Neutrophil (primary cell): ENCODE measurements around the gene PLEKHA7.

Source experiments
- H3K27ac ChIP-seq: fragments of 200-600 bp; sonication (generic); 2 replicates; pipeline ENCODE4 v1.5.1; 2016; ENCODE audit warnings: mild to moderate bottlenecking, moderate library complexity
- H3K27me3 ChIP-seq: fragments of 200-600 bp; sonication (generic); 2 replicates; pipeline ENCODE4 v1.6.0; 2016; ENCODE audit warnings: mild to moderate bottlenecking
- H3K36me3 ChIP-seq: fragments of 200-600 bp; sonication (generic); 2 replicates; pipeline ENCODE4 v1.5.1; 2017
- H3K4me1 ChIP-seq, 2 experiments: fragments of 200-600 bp in 1 of 2; sonication (generic) in 1 of 2; 1 replicate in 1 of 2; 2 replicates in 1 of 2; pipeline versions ENCODE4 v1.5.1 to v1.6.1; 2013 to 2016; ENCODE audit warnings: low read depth in 1 of 2, low read length in 1 of 2, mild to moderate bottlenecking in 1 of 2, moderate library complexity in 1 of 2; ENCODE audit not compliant: control insufficient read depth in 1 of 2, insufficient read depth in 1 of 2
- H3K4me3 ChIP-seq, 2 experiments: fragments of 200-600 bp in 1 of 2; sonication (generic) in 1 of 2; 1 replicate in 1 of 2; 2 replicates in 1 of 2; pipeline ENCODE4 v1.5.1; 2013 to 2016; ENCODE audit warnings: low read depth in 1 of 2, low read length in 1 of 2, mild to moderate bottlenecking in 1 of 2, moderate library complexity in 1 of 2
- H3K9me3 ChIP-seq: fragments of 200-600 bp; sonication (generic); 2 replicates; pipeline ENCODE4 v1.5.1; 2016
- TF ChIP-seq, protein P1 (sequence below): fragments of 200-600 bp; sonication (generic); IDR thresholded peaks from 2 replicates; pipeline ENCODE4 v1.5.1; 2016; ENCODE audit warnings: antibody characterized with exemption

Gene PLEKHA7

DNA sequence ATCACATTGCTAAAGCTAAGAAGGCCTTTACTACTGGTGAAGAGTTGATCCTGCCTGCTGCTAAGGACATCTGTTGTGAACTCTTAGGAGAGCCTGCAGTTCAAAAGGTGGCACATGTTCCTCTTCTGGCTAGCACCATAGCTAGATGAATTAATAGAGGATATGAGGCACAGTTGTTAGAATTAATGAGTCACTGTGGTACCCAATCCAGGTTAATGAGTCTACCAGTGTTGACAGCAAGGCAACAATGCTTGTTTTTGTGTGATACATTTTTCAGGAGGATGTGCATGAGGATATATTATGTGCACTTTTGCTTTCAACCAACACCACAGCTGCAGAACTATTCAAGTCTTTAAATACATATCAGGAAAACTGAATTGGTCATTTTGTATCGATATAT lies 263.8 kb downstream of the PLEKHA7 start:
- Histone ChIP-seq H3K36me3 (peaks cover 98% of the 10 kb centered on the region), H3K9me3 (no peaks in the 10 kb centered on the region), H3K27me3 (no peaks in the 10 kb centered on the region), H3K4me3 (no peak overlapping the region), H3K4me1 (no peaks in the 10 kb centered on the region), H3K27ac (no peak overlapping the region)
- TF ChIP-seq, protein P1, sequence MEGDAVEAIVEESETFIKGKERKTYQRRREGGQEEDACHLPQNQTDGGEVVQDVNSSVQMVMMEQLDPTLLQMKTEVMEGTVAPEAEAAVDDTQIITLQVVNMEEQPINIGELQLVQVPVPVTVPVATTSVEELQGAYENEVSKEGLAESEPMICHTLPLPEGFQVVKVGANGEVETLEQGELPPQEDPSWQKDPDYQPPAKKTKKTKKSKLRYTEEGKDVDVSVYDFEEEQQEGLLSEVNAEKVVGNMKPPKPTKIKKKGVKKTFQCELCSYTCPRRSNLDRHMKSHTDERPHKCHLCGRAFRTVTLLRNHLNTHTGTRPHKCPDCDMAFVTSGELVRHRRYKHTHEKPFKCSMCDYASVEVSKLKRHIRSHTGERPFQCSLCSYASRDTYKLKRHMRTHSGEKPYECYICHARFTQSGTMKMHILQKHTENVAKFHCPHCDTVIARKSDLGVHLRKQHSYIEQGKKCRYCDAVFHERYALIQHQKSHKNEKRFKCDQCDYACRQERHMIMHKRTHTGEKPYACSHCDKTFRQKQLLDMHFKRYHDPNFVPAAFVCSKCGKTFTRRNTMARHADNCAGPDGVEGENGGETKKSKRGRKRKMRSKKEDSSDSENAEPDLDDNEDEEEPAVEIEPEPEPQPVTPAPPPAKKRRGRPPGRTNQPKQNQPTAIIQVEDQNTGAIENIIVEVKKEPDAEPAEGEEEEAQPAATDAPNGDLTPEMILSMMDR = no peak

DNA sequence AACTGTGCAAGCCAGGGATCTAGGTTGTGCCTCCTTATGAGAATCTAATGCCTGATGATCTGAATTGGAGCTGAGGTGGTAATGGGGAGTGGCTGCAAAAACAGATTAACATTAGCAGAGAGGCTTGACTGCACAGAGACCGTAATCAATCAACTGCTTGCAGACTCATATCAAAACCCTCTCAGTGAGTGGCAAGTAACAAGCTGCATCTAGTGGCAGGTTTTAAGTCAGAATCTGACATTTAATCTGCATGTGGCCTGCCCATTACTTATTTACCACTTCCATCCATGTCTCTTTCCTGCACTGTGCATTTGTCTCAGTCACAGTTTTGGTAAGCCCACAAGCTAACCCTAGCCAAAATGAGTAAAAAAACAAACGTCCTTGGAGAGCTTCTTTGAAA lies 264.5 kb downstream of the PLEKHA7 start:
- Histone ChIP-seq H3K9me3 (no peaks in the 10 kb centered on the region), H3K4me1 (no peaks in the 10 kb centered on the region), H3K36me3 (peaks cover 98% of the 10 kb centered on the region), H3K27ac (no peak overlapping the region), H3K4me3 (no peak overlapping the region), H3K27me3 (no peaks in the 10 kb centered on the region)
- TF ChIP-seq, protein P1 = no peak

DNA sequence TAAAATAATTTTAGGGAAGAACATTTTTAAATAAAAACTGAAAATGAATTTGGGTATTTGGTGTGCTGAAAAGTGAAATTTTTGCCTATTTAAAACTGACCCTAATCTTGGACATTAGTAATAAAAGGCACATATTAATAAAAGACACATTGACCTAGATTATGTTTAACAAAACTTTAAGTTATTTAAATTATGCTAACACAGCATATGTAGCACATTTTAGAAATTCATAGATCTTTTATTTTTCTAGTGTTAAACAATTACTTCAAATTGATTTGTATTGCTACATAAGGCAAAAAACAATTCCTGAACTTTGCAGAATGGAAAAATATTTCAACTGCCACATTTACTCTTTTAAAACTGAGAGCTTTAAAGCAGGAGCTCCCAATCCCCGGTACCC lies 265.1 kb downstream of the PLEKHA7 start:
- Histone ChIP-seq H3K9me3 (no peaks in the 10 kb centered on the region), H3K27me3 (no peaks in the 10 kb centered on the region), H3K4me1 (no peaks in the 10 kb centered on the region), H3K27ac (no peak overlapping the region), H3K4me3 (no peak overlapping the region), H3K36me3 (peaks cover 99% of the 10 kb centered on the region)
- TF ChIP-seq, protein P1 = no peak

DNA sequence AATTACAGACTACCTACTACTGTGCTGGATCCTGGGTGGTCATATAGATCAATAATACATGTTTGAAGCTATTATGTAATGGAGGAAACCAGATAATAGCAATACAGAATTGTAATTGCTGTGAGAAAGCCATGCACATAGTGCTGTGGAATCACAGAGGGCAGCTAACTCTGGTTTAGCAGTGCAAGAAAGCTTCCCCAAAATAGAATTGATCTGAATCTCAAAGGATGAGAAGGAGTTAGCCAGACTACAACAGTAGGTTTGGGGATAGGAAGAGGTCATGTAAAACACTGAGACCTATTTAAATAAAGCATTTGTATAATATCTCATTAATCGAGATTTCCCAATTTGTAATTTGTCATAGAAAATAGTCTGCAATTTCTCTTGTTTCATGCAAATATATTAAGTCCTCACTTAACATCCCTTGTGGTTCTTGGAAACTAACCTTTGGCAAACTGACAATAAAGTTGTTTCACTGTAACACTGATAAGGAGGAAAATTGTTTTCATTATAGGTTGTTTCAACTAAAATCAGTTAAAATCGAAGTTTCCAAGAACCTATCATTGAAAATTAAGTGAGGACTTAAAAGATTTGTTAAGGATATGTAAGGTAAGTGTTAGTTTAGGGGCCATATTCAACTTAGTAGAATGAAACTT lies 268.1 kb downstream of the PLEKHA7 start:
- H3K27ac ChIP-seq = no peak overlapping the region
- H3K4me1 ChIP-seq = peaks cover 0 to 6% of the 10 kb centered on the region in 2 experiments
- TF ChIP-seq, protein P1 = no peak
- peaks cover 80% of the 10 kb centered on the region for H3K36me3 ChIP-seq
- no peaks in the 10 kb centered on the region for H3K9me3 ChIP-seq
- no peak overlapping the region for H3K4me3 ChIP-seq
- H3K27me3 ChIP-seq = no peaks in the 10 kb centered on the region

DNA sequence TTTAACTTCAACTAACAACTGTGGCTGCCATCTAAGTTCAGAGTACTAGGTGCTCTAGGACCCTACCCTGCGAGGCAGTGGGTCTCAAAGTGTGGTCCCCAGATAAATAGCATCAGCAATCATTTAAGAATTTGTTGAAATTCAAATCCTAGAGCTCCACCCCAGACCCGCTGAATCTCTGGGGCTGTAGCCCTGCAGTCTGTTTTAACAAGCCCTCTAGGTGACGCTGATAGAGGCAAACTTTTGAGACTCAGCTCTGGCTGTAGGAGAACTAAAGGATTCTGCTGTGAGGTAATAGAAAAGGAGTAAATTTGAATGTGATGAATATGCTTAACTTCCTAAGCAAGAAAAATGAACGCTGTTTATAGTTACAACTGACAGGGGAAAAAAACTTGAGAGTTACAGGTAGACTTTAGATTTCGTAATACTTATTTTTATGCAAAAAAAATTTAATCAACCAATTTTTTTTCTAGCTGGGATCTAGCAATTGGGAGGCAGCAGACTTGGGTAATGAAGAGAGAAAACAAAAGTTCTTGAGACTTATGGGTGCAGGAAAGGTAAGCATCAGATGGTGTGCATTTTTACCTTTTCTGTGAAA lies 270.0 kb downstream of the PLEKHA7 start:
- TF ChIP-seq, protein P1 = no peak
- peaks cover 8 to 15% of the 10 kb centered on the region in 2 experiments for H3K4me1 ChIP-seq

More for the DNA sequence above, 270.0 kb downstream of the PLEKHA7 start:
- H3K27me3 ChIP-seq = no peaks in the 10 kb centered on the region
- H3K4me3 ChIP-seq = no peak overlapping the region
- H3K9me3 ChIP-seq = no peaks in the 10 kb centered on the region
- H3K27ac ChIP-seq = no peak overlapping the region
- H3K36me3 ChIP-seq = peaks cover 62% of the 10 kb centered on the region
